Tibial artery (tissue), 4 donors: ENCODE data around the gene SCG5.
A peak's percentile ranks its signal among the peaks of the same experiment; 100 is the strongest.

ENCODE experiments used
- DNase-seq, 2 donors: peaks; one replicate each; pipeline ENCODE4 v3.0.0-alpha.2; 2019
- H3K27ac ChIP-seq, 2 donors: fragments of 200-600 bp; sonication (generic) in 1 of 2; 1 replicate in 1 of 2; 2 replicates in 1 of 2; pipeline ENCODE4 v1.5.1; 2018 to 2019; ENCODE audit warnings: mild to moderate bottlenecking in 1 of 2
- H3K27me3 ChIP-seq, 2 donors: fragments of 200-600 bp; sonication (generic) in 1 of 2; one replicate each; pipeline versions ENCODE4 v1.5.1 to v1.6.0; 2016 to 2019
- H3K36me3 ChIP-seq, 3 donors: fragments of 200-600 bp; sonication (generic) in 2 of 3; one replicate each; pipeline ENCODE4 v1.5.1; 2016 to 2019; ENCODE audit warnings: mild to moderate bottlenecking in 2 of 3
- H3K4me1 ChIP-seq, 4 donors: fragments of 200-600 bp; sonication (generic) in 2 of 4; 1 replicate in 3 of 4; 2 replicates in 1 of 4; pipeline ENCODE4 v1.5.1; 2016 to 2019
- H3K4me3 ChIP-seq, 2 donors: fragments of 200-600 bp; sonication (generic) in 1 of 2; 1 replicate in 1 of 2; 2 replicates in 1 of 2; pipeline ENCODE4 v1.5.1; 2018 to 2019; ENCODE audit warnings: mild to moderate bottlenecking in 2 of 2
- H3K9me3 ChIP-seq, 3 donors: fragments of 200-600 bp; sonication (generic) in 1 of 3; one replicate each; pipeline ENCODE4 v1.5.1; 2016 to 2019
- intact Hi-C: fragments of 100-400 bp; cut with DNase I; formaldehyde crosslinking; loops from one replicate; pipeline ENCODE4 v1.15.0; 2023; ENCODE audit warnings: low total_unique reads
- TF ChIP-seq, protein P1 (sequence below), 2 experiments: fragments of 200-600 bp in 1 of 2; fragments of 450-650 bp in 1 of 2; IDR thresholded peaks; one replicate each; pipeline ENCODE4 v1.5.1; 2017 to 2019; ENCODE audit warnings: antibody characterized with exemption in 2 of 2, mild to moderate bottlenecking in 1 of 2, moderate library complexity in 1 of 2

The SCG5 gene

DNA sequence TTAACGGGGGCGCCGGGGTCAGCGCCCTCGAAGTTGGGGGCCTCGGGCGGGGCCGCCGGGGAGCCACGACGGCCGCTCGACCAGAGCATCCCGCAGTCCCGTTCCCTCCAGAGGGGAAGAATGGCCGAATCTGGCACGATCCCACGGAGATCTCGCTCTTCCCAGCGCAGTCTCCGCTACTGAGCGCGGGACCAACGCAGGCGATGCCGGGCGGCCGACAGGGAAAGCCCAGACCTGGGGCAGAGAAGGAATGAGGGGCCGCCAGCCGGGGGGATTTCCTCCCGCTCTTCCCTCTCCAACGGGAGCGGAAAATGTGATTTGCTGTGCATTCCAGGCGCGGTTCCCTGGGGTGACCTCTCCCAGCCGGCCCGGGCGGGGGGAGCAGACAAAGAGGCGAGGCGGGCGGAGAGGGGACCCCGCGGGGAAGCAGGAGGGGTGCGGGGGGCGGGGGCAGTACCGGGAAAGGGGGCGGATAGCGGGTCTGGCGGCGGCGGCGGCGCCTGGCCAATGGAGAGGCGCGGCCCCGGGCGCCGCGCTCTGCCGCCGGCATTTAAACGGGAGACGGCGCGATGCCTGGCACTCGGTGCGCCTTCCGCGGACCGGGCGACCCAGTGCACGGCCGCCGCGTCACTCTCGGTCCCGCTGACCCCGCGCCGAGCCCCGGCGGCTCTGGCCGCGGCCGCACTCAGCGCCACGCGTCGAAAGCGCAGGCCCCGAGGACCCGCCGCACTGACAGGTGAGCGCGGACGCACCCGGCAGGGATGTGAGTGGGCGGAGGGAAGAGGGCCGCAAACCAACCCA, 76.1 kb downstream of the SCG5 start, which contains the start of gene GREM1:
Gene GREM1, plus strand, starts transcription at position 579 of the 801 bp plus-strand sequence. CDS start 12,687 bp downstream, outside the sequence.
- peaks cover 0 to 64% of the 10 kb centered on the region in 2 donors for H3K27me3 ChIP-seq
- TF ChIP-seq, protein P1, sequence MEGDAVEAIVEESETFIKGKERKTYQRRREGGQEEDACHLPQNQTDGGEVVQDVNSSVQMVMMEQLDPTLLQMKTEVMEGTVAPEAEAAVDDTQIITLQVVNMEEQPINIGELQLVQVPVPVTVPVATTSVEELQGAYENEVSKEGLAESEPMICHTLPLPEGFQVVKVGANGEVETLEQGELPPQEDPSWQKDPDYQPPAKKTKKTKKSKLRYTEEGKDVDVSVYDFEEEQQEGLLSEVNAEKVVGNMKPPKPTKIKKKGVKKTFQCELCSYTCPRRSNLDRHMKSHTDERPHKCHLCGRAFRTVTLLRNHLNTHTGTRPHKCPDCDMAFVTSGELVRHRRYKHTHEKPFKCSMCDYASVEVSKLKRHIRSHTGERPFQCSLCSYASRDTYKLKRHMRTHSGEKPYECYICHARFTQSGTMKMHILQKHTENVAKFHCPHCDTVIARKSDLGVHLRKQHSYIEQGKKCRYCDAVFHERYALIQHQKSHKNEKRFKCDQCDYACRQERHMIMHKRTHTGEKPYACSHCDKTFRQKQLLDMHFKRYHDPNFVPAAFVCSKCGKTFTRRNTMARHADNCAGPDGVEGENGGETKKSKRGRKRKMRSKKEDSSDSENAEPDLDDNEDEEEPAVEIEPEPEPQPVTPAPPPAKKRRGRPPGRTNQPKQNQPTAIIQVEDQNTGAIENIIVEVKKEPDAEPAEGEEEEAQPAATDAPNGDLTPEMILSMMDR (IDR thresholded peaks at IDR 0.05): no peak

DNA sequence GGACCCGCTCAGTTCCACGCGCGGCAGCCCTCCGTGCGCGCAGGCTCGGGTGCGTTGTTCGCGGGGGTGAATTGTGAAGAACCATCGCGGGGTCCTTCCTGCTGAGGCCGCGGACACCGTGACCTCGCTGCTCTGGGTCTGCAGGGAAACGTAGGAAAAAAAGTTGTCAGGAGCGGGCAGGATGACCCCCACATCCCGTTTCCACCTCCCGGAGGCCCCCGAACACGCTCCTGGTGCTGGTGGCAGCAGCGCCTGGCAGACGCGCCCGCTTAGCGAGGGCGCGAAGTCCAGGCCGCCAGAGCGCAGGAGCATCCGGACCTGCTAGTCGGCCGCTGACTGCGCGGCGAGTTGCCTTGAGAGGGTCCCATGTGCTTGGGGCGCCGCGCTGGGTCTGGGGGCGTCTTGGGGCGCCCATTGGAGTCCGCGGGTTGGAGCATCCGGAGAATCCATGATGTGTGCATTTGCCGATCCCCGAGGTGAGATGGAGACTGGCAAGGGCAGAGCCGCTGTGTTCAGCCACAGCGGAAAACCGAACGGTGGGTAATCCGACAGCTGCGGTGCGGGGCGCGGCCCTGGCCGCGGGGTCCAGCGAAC, 76.8 kb downstream of the SCG5 start:
- intact Hi-C loops: no loop called here
- Histone ChIP-seq H3K4me1 (peaks cover 0 to 28% (median 22%) of the 10 kb centered on the region in 4 donors), H3K9me3 (no peaks in the 10 kb centered on the region), H3K4me3 (peak overlapping the region; percentile 24 to 49), H3K27me3 (peaks cover 0 to 63% of the 10 kb centered on the region in 2 donors), H3K36me3 (no peaks in the 10 kb centered on the region), H3K27ac (no peak overlapping the region)
- TF ChIP-seq, protein P1 (IDR thresholded peaks at IDR 0.05): no peak
- no peak for DNase-seq

More for the DNA sequence above, 76.1 kb downstream of the SCG5 start, which contains the start of gene GREM1:
- Histone ChIP-seq H3K4me3 (peak within 1 kb of the TSS; percentile 24 to 49), H3K27ac (no peak within 1 kb of the TSS), H3K36me3 (no peaks in the 10 kb centered on the region), H3K4me1 (peaks cover 0 to 28% (median 22%) of the 10 kb centered on the region in 4 donors), H3K9me3 (no peaks in the 10 kb centered on the region)
- intact Hi-C loops: no loop called here
- DNase-seq: no peak

DNA sequence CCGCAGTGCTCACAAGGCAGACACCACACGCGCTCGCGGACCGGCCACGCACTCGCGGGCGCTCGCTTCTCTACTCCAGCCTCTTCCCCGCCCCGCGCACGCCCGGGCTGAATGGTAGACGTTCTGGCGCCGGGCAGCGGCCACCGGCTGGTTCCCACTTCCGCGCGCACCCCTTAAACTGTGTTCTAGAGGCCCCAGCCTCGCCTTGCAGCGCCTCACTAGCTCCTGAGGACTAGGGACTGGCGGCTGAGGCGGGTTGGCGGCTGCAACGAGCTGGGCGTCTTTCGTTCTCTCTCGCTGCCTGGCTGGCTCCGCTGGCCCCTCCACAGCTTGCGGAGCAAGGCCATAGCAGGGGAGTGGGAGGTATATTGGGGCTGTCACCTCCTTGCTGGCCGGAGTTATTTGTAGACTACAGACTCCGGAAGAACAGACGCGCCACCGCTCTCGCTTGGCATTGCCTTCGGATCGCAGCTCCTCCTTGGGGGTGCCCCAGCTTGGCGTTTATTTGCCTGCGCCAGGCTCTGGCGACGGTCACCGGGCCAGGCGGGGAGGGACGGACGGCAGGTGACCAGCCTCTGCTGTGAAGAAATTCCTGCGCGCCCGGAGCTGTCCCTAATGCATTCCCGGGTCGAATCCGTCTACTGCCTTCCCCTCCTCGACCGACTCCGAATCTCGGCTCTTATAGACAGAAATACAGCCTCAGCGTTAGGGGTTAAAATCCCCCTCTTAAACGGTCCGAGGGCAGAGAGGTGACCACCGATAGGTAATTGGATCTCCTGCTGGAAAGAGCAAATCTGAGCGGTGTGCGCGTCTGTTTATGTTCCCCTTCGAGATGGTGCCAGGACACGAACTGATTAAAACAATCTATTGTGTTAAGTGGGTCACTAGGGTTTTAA, 77.6 kb downstream of the SCG5 start:
- no peak for DNase-seq
- Histone ChIP-seq H3K36me3 (no peaks in the 10 kb centered on the region), H3K27ac (no peak overlapping the region), H3K9me3 (no peaks in the 10 kb centered on the region), H3K27me3 (peaks cover 0 to 59% of the 10 kb centered on the region in 2 donors), H3K4me1 (peaks cover 0 to 28% (median 22%) of the 10 kb centered on the region in 4 donors), H3K4me3 (peak overlapping the region; percentile 24 to 49)
- TF ChIP-seq, protein P1 (IDR thresholded peaks at IDR 0.05): no peak
- intact Hi-C loops: no loop called here

DNA sequence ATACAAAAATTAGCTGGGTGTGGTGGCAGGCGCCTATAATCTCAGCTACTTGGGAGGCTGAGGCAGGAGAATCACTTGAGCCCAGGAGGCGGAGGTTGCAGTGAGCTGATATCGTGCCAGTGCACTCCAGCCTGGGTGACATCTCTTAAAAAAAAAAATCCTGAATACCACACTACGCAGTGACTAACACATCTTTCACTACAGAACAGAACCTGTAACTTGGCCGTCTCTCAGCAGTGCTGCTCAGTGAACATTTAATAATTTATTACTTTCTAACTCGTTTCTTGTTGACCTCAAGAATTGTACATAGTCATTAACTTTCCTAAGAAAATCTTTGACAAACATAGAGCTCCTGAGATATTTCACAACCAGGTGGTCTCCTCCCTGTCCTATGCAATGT, 80.1 kb downstream of the SCG5 start:
- TF ChIP-seq, protein P1 (IDR thresholded peaks at IDR 0.05): no peak
- peaks cover 0 to 46% of the 10 kb centered on the region in 2 donors for H3K27me3 ChIP-seq
- H3K9me3 ChIP-seq: no peaks in the 10 kb centered on the region
- H3K4me1 ChIP-seq: peaks cover 0 to 27% (median 22%) of the 10 kb centered on the region in 4 donors
- H3K36me3 ChIP-seq: no peaks in the 10 kb centered on the region
- no peak overlapping the region for H3K27ac ChIP-seq
- no peak overlapping the region for H3K4me3 ChIP-seq
- intact Hi-C loops: loop anchor here (5.0 kb wide), 1 partner anchor 1206 kb away; no protein-coding TSS in a partner anchor
- no peak for DNase-seq

DNA sequence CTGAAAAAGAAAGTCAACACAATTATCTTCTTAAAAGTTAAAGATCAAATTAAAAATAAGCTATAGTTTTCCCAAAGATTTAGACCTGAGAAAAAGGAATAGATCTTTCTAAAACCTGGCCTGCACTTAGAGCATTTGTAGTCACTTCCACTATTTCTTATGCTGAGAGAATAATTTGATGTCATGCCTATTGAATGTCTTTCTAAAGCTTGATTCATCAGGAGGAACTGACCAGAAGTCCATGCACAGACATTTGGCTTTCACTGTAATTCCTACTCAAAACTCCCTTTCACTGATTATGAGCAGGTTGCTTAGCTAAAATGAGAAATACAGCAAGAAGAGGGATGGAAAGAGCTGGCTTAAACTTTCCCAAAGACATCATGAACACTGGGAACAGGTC, 80.6 kb downstream of the SCG5 start:
- no peak overlapping the region for H3K27ac ChIP-seq
- peaks cover 0 to 43% of the 10 kb centered on the region in 2 donors for H3K27me3 ChIP-seq
- H3K4me3 ChIP-seq: no peak overlapping the region
- H3K36me3 ChIP-seq: no peaks in the 10 kb centered on the region
- TF ChIP-seq, protein P1 (IDR thresholded peaks at IDR 0.05): no peak
- no peaks in the 10 kb centered on the region for H3K9me3 ChIP-seq
- intact Hi-C loops: loop anchor here (5.0 kb wide), 1 partner anchor 1205 kb away; no protein-coding TSS in a partner anchor
- peaks cover 0 to 23% (median 21%) of the 10 kb centered on the region in 4 donors for H3K4me1 ChIP-seq
- DNase-seq: no peak
